Breast epithelium (tissue), 3 donors: ENCODE results near the gene SFXN2.

Experiments used
- POLR2A ChIP-seq: fragments of 450-650 bp; IDR thresholded peaks from one replicate; pipeline ENCODE4 v1.6.1; 2016; ENCODE audit warnings: antibody characterized with exemption, mild to moderate bottlenecking, moderate library complexity
- POLR2AphosphoS5 ChIP-seq, 3 donors: sonication (generic); formaldehyde crosslinking; IDR thresholded peaks; one replicate each; pipeline ENCODE4 v1.6.1; 2017; ENCODE audit warnings: antibody characterized with exemption in 3 of 3
- TF ChIP-seq, protein P1 (sequence below), 3 donors: fragments of 450-650 bp; IDR thresholded peaks; one replicate each; pipeline ENCODE4 v1.5.1; 2016 to 2017; ENCODE audit warnings: antibody characterized with exemption in 3 of 3, mild to moderate bottlenecking in 3 of 3, moderate library complexity in 3 of 3

- TF ChIP-seq, protein P1, sequence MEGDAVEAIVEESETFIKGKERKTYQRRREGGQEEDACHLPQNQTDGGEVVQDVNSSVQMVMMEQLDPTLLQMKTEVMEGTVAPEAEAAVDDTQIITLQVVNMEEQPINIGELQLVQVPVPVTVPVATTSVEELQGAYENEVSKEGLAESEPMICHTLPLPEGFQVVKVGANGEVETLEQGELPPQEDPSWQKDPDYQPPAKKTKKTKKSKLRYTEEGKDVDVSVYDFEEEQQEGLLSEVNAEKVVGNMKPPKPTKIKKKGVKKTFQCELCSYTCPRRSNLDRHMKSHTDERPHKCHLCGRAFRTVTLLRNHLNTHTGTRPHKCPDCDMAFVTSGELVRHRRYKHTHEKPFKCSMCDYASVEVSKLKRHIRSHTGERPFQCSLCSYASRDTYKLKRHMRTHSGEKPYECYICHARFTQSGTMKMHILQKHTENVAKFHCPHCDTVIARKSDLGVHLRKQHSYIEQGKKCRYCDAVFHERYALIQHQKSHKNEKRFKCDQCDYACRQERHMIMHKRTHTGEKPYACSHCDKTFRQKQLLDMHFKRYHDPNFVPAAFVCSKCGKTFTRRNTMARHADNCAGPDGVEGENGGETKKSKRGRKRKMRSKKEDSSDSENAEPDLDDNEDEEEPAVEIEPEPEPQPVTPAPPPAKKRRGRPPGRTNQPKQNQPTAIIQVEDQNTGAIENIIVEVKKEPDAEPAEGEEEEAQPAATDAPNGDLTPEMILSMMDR (IDR thresholded peaks at IDR 0.05), result no peak
- TF ChIP-seq POLR2AphosphoS5 (IDR thresholded peaks at IDR 0.05) (no peak), POLR2A (no peak)
Measured at GRCh38 chr10:102673236-102673818, 41.1 kb upstream of the SFXN2 start.
